ENCODE measurements around the gene EPHB3.

EPHB3 gene

DNA sequence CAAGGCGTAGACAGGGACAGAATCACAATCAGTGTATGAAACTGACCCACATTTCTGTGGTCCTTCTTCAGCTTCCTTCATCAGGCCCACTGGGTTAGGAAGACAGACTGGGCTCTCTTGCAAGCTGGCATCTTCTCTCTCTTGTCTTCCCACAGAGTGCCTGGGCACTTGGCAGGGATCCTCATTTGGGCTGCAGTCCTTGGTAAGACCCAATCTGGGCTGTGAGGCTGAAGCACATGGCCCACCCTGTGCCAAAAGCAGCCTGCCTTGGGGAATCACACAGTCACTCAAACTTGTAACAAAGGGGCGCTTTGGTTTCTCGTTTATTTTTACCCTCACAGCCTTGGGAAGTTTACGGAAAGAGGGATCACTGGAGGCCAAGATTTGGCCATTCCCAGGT lies 8.2 kb upstream of the EPHB3 start:
- WGBS = 90% methylated on average over 4 of the region's 4 CpGs
- H3K79me1 ChIP-seq (replicated peaks; ENCODE audit: low read length, poor library complexity, severe bottlenecking) = no peaks in the 10 kb centered on the region

DNA sequence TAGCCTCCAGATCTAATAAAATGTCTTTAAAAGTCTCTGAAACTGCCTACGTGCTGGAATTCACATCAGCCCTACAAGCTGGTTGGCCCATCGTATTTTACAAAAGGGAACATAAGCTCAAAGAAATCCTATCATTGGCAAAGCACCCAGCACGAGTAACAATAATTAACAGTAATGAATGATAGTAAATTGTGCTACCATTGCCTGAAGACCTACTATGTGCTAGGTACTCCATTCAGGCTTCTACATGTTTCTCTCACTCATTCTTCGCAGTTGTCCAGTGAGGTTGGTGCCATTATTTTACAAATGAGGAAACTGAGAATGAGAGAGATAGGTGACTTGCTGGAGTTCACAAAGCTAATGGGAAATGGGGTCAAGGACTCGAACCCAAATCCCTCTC lies 7.1 kb upstream of the EPHB3 start:
- Histone ChIP-seq H3K23ac (ENCODE audit: low read length in 2 of 2) (no peak overlapping the region), H4K8ac (ENCODE audit: low read length) (no peak overlapping the region), H2AFZ (ENCODE audit: low read depth, low read length) (no peak overlapping the region), H2BK120ac (ENCODE audit: low read depth, low read length) (no peak overlapping the region), H2BK15ac (ENCODE audit: low read depth, poor library complexity, severe bottlenecking) (no peak overlapping the region), H3K27me3 (ENCODE audit: control insufficient read depth in 1 of 2, insufficient read depth in 1 of 2, low read length in 2 of 2) (peaks cover 71 to 78% of the 10 kb centered on the region in 2 experiments), H3K4me2 (ENCODE audit: low read length, poor library complexity, severe bottlenecking) (no peak overlapping the region), H3K36me3 (ENCODE audit: control insufficient read depth in 1 of 2, insufficient read depth in 2 of 2, low read depth in 1 of 2, low read length in 2 of 2) (no peaks in the 10 kb centered on the region), H3K27ac (ENCODE audit: low read length, poor library complexity, severe bottlenecking) (no peak overlapping the region), H3K9ac (ENCODE audit: low read length) (no peak overlapping the region), H3K79me1 (replicated peaks; ENCODE audit: low read length, poor library complexity, severe bottlenecking) (no peaks in the 10 kb centered on the region), H3K4ac (ENCODE audit: low read depth in 1 of 2, low read length in 2 of 2) (no peak overlapping the region), H3K4me3 (ENCODE audit: insufficient read depth in 1 of 2, low read depth in 1 of 2, low read length in 2 of 2) (no peak overlapping the region), H3K9me3 (ENCODE audit: control insufficient read depth, low read length) (no peaks in the 10 kb centered on the region), H2BK12ac (ENCODE audit: low read length in 2 of 2) (no peak overlapping the region), H3K4me1 (ENCODE audit: control insufficient read depth, insufficient read depth, low read depth, low read length) (no peaks in the 10 kb centered on the region), H3K18ac (ENCODE audit: low read depth in 1 of 2, low read length in 2 of 2) (no peak overlapping the region), H3K14ac (ENCODE audit: low read length in 2 of 2) (no peak overlapping the region), H2AK5ac (ENCODE audit: low read length, severe bottlenecking) (no peak overlapping the region), H2BK5ac (ENCODE audit: low read depth, low read length, poor library complexity, severe bottlenecking) (no peak overlapping the region), H4K91ac (ENCODE audit: low read length) (no peak overlapping the region)
- DNase-seq = no peak
- WGBS = 80% methylated on average over 5 of the region's 5 CpGs

More for the DNA sequence above, 8.2 kb upstream of the EPHB3 start:
- no peak overlapping the region for H3K14ac ChIP-seq (ENCODE audit: low read length in 2 of 2)
- no peak overlapping the region for H3K27ac ChIP-seq (ENCODE audit: low read length, poor library complexity, severe bottlenecking)
- H3K36me3 ChIP-seq (ENCODE audit: control insufficient read depth in 1 of 2, insufficient read depth in 2 of 2, low read depth in 1 of 2, low read length in 2 of 2) = no peaks in the 10 kb centered on the region
- no peaks in the 10 kb centered on the region for H3K4me1 ChIP-seq (ENCODE audit: control insufficient read depth, insufficient read depth, low read depth, low read length)
- H4K91ac ChIP-seq (ENCODE audit: low read length) = no peak overlapping the region
- DNase-seq = no peak
- H2AFZ ChIP-seq (ENCODE audit: low read depth, low read length) = no peak overlapping the region
- H2BK120ac ChIP-seq (ENCODE audit: low read depth, low read length) = no peak overlapping the region
- no peak overlapping the region for H4K8ac ChIP-seq (ENCODE audit: low read length)
- H3K27me3 ChIP-seq (ENCODE audit: control insufficient read depth in 1 of 2, insufficient read depth in 1 of 2, low read length in 2 of 2) = peaks cover 66 to 73% of the 10 kb centered on the region in 2 experiments
- H2AK5ac ChIP-seq (ENCODE audit: low read length, severe bottlenecking) = no peak overlapping the region
- no peaks in the 10 kb centered on the region for H3K9me3 ChIP-seq (ENCODE audit: control insufficient read depth, low read length)
- H3K4ac ChIP-seq (ENCODE audit: low read depth in 1 of 2, low read length in 2 of 2) = no peak overlapping the region
- no peak overlapping the region for H2BK12ac ChIP-seq (ENCODE audit: low read length in 2 of 2)
- no peak overlapping the region for H3K4me3 ChIP-seq (ENCODE audit: insufficient read depth in 1 of 2, low read depth in 1 of 2, low read length in 2 of 2)
- H3K18ac ChIP-seq (ENCODE audit: low read depth in 1 of 2, low read length in 2 of 2) = no peak overlapping the region
- H2BK15ac ChIP-seq (ENCODE audit: low read depth, poor library complexity, severe bottlenecking) = no peak overlapping the region
- H3K23ac ChIP-seq (ENCODE audit: low read length in 2 of 2) = no peak overlapping the region
- no peak overlapping the region for H3K4me2 ChIP-seq (ENCODE audit: low read length, poor library complexity, severe bottlenecking)
- H3K9ac ChIP-seq (ENCODE audit: low read length) = no peak overlapping the region
- H2BK5ac ChIP-seq (ENCODE audit: low read depth, low read length, poor library complexity, severe bottlenecking) = no peak overlapping the region

DNA sequence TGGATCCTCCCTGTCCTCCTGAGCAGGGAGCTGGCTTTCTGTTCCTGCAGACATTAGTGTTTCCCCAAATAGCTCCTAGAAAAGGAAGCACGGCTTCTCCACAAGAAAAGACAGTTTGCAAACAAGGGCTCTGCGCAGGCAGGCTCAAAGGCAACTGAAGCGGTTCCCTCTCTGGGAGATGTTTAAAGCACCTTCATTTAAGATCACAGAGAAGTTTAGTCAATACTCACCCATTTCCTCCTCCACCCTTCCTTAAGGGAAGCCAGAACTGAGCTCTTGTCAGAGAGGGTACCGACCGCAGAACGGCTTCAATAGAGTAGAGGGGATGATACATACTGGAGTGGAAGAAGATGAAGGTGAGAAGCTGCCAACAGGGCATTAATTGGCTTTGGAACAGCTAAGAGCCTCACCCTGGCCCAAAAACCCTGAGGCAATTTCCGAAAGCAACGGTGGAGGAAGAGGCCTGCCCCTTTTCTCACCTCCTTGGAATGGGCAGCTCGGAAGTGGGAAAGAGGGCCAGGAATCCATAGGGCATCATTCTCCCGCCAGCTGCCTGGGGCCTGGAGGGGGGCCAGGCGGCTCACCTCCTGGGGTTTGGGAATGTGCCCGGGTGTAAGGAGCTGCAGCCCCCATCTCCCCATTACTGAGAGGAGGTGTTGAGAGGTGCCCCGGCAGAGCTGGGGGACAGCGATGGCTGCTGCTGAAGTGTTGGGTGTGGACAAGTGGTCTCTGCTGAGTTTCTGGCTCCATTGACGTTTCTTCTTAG lies 4.8 kb upstream of the EPHB3 start:
- Histone ChIP-seq H2BK5ac (ENCODE audit: low read depth, low read length, poor library complexity, severe bottlenecking) (no peak overlapping the region), H3K36me3 (ENCODE audit: control insufficient read depth in 1 of 2, insufficient read depth in 2 of 2, low read depth in 1 of 2, low read length in 2 of 2) (no peaks in the 10 kb centered on the region), H3K9me3 (ENCODE audit: control insufficient read depth, low read length) (no peaks in the 10 kb centered on the region), H4K8ac (ENCODE audit: low read length) (no peak overlapping the region), H3K9ac (ENCODE audit: low read length) (no peak overlapping the region), H2AK5ac (ENCODE audit: low read length, severe bottlenecking) (no peak overlapping the region), H3K4me2 (ENCODE audit: low read length, poor library complexity, severe bottlenecking) (no peak overlapping the region), H2BK120ac (ENCODE audit: low read depth, low read length) (no peak overlapping the region), H3K27ac (ENCODE audit: low read length, poor library complexity, severe bottlenecking) (no peak overlapping the region), H3K27me3 (ENCODE audit: control insufficient read depth in 1 of 2, insufficient read depth in 1 of 2, low read length in 2 of 2) (peaks cover 59 to 65% of the 10 kb centered on the region in 2 experiments), H3K18ac (ENCODE audit: low read depth in 1 of 2, low read length in 2 of 2) (no peak overlapping the region), H2BK15ac (ENCODE audit: low read depth, poor library complexity, severe bottlenecking) (no peak overlapping the region), H3K4me3 (ENCODE audit: insufficient read depth in 1 of 2, low read depth in 1 of 2, low read length in 2 of 2) (no peak overlapping the region), H3K79me1 (replicated peaks; ENCODE audit: low read length, poor library complexity, severe bottlenecking) (no peaks in the 10 kb centered on the region), H2AFZ (ENCODE audit: low read depth, low read length) (no peak overlapping the region), H3K23ac (ENCODE audit: low read length in 2 of 2) (no peak overlapping the region), H4K91ac (ENCODE audit: low read length) (no peak overlapping the region), H2BK12ac (ENCODE audit: low read length in 2 of 2) (no peak overlapping the region), H3K14ac (ENCODE audit: low read length in 2 of 2) (no peak overlapping the region), H3K4me1 (ENCODE audit: control insufficient read depth, insufficient read depth, low read depth, low read length) (peaks cover 8% of the 10 kb centered on the region), H3K4ac (ENCODE audit: low read depth in 1 of 2, low read length in 2 of 2) (no peak overlapping the region)
- no peak for DNase-seq
- 83% methylated on average over 15 of the region's 15 CpGs for WGBS

DNA sequence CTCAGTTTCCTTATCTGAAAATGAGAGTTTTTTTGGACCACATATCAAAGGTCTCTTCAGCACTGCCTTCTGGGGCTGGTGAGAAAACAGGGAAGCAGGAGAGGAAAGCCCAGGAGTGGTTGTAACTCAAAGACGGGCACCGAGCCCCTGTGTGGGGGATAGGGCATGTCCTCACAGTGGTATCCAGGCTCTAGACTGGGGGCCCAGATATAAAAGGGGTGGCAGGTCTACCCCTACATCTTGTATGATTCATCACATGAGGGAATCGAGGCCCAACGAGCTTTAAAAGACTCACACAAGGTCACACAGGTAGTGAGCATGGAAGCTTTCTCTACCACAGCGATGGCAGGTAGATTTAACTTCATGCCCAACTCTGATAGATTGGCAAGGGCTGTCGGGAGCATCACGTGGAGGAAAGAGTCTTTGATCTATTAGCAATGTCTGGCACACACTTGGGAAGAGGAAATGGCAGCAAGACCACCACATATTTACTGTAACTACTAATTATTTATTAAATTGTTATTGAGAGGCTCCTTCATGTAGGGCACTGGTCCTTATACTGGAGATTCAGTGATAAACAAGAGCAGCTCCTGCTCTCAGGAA lies 4.1 kb upstream of the EPHB3 start:
- no peak overlapping the region for H2BK120ac ChIP-seq (ENCODE audit: low read depth, low read length)
- H3K9me3 ChIP-seq (ENCODE audit: control insufficient read depth, low read length) = no peaks in the 10 kb centered on the region
- H3K4me1 ChIP-seq (ENCODE audit: control insufficient read depth, insufficient read depth, low read depth, low read length) = peaks cover 13% of the 10 kb centered on the region
- H2BK5ac ChIP-seq (ENCODE audit: low read depth, low read length, poor library complexity, severe bottlenecking) = no peak overlapping the region
- no peak overlapping the region for H2BK15ac ChIP-seq (ENCODE audit: low read depth, poor library complexity, severe bottlenecking)
- H3K14ac ChIP-seq (ENCODE audit: low read length in 2 of 2) = no peak overlapping the region
- peaks cover 52 to 59% of the 10 kb centered on the region in 2 experiments for H3K27me3 ChIP-seq (ENCODE audit: control insufficient read depth in 1 of 2, insufficient read depth in 1 of 2, low read length in 2 of 2)
- H3K4ac ChIP-seq (ENCODE audit: low read depth in 1 of 2, low read length in 2 of 2) = no peak overlapping the region
- H2BK12ac ChIP-seq (ENCODE audit: low read length in 2 of 2) = no peak overlapping the region
- no peaks in the 10 kb centered on the region for H3K79me1 ChIP-seq (replicated peaks; ENCODE audit: low read length, poor library complexity, severe bottlenecking)
- H3K18ac ChIP-seq (ENCODE audit: low read depth in 1 of 2, low read length in 2 of 2) = no peak overlapping the region
- no peak overlapping the region for H3K27ac ChIP-seq (ENCODE audit: low read length, poor library complexity, severe bottlenecking)
- 95% methylated on average over 6 of the region's 7 CpGs for WGBS
- DNase-seq = no peak
- H4K8ac ChIP-seq (ENCODE audit: low read length) = no peak overlapping the region
- no peak overlapping the region for H2AK5ac ChIP-seq (ENCODE audit: low read length, severe bottlenecking)
- H3K23ac ChIP-seq (ENCODE audit: low read length in 2 of 2) = no peak overlapping the region
- no peak overlapping the region for H4K91ac ChIP-seq (ENCODE audit: low read length)
- H3K36me3 ChIP-seq (ENCODE audit: control insufficient read depth in 1 of 2, insufficient read depth in 2 of 2, low read depth in 1 of 2, low read length in 2 of 2) = no peaks in the 10 kb centered on the region
- H3K9ac ChIP-seq (ENCODE audit: low read length) = no peak overlapping the region
- H3K4me2 ChIP-seq (ENCODE audit: low read length, poor library complexity, severe bottlenecking) = no peak overlapping the region
- H2AFZ ChIP-seq (ENCODE audit: low read depth, low read length) = no peak overlapping the region
- no peak overlapping the region for H3K4me3 ChIP-seq (ENCODE audit: insufficient read depth in 1 of 2, low read depth in 1 of 2, low read length in 2 of 2)
